Immature natural killer cell (primary cell): ENCODE measurements around the gene CLCA1. TPM values are rescaled to one million over a fixed set of nuclear protein-coding genes. Genes with fewer than 3 reads are reported as not detected.

ENCODE experiments used
- DNase-seq, 3 donors: peaks; one replicate each; pipeline ENCODE4 v3.0.0; 2022; ENCODE audit warnings: mixed read lengths in 1 of 3
- H3K27ac Mint-ChIP-seq, 6 donors: one replicate each; pipeline ENCODE4 v1.8.0; 2020; ENCODE audit warnings: mixed read lengths in 6 of 6, mild to moderate bottlenecking in 5 of 6, inconsistent platforms in 4 of 6, moderate library complexity in 3 of 6
- H3K27me3 Mint-ChIP-seq, 3 donors: one replicate each; pipeline ENCODE4 v1.8.0; 2020 to 2021; ENCODE audit warnings: low read depth in 3 of 3, mild to moderate bottlenecking in 3 of 3, mixed read lengths in 3 of 3, moderate library complexity in 3 of 3, inconsistent platforms in 1 of 3
- H3K36me3 Mint-ChIP-seq, 3 donors: one replicate each; pipeline ENCODE4 v1.8.0; 2020; ENCODE audit warnings: mixed read lengths in 3 of 3, inconsistent platforms in 2 of 3, mild to moderate bottlenecking in 2 of 3
- H3K4me1 Mint-ChIP-seq, 2 donors: one replicate each; pipeline ENCODE4 v1.8.0; 2020; ENCODE audit warnings: inconsistent platforms in 2 of 2, mild to moderate bottlenecking in 2 of 2, mixed read lengths in 2 of 2, moderate library complexity in 1 of 2
- H3K4me3 Mint-ChIP-seq, 5 donors: one replicate each; pipeline ENCODE4 v1.8.0; 2020; ENCODE audit warnings: mild to moderate bottlenecking in 5 of 5, mixed read lengths in 5 of 5, inconsistent platforms in 3 of 5, moderate library complexity in 3 of 5
- H3K9me3 Mint-ChIP-seq, 6 donors: one replicate each; pipeline ENCODE4 v1.8.0; 2020; ENCODE audit warnings: mild to moderate bottlenecking in 6 of 6, mixed read lengths in 6 of 6, inconsistent platforms in 4 of 6, moderate library complexity in 3 of 6
- polyA plus RNA-seq, 3 donors: library from polyadenylated mRNA; unstranded; fragments of 300-500 nt; fragmentation: Illumina TruSeq; gene quantifications; one replicate each; pipeline ENCODE4 v1.2.3, GENCODE V29; 2021

Gene CLCA1
- not detected for polyA plus RNA-seq

- Mint-ChIP-seq H3K9me3 (no peaks in the 10 kb centered on the region), H3K27ac (no peak within 1 kb of the TSS), H3K4me1 (no peaks in the 10 kb centered on the region), H3K36me3 (no peaks in the 10 kb centered on the region), H3K4me3 (no peak within 1 kb of the TSS), H3K27me3 (peaks cover 0 to 4% (median 0%) of the 10 kb centered on the region in 3 donors)
- DNase-seq: no peak
Observed at GRCh38 chr1:86468501-86468977, at the start of gene CLCA1. Gene CLCA1, plus strand, starts transcription at chr1:86468927. Its CDS starts 45 bp downstream, at chr1:86468972.

GRCh38 chr1:86419277-86419903 lies 49.3 kb upstream of the CLCA1 start:
- H3K9me3 Mint-ChIP-seq: no peaks in the 10 kb centered on the region
- peak overlapping the region in 4 of 5 donors; percentile 4 to 56 (median 35) for H3K4me3 Mint-ChIP-seq
- DNase-seq: peak; percentile 4 to 21 (median 16)
- H3K27ac Mint-ChIP-seq: no peak overlapping the region
- peaks cover 0 to 4% (median 0%) of the 10 kb centered on the region in 3 donors for H3K27me3 Mint-ChIP-seq
- peaks cover 2 to 6% of the 10 kb centered on the region in 2 donors for H3K4me1 Mint-ChIP-seq
- no peaks in the 10 kb centered on the region for H3K36me3 Mint-ChIP-seq

GRCh38 chr1:86421601-86422280 lies 47.0 kb upstream of the CLCA1 start:
- DNase-seq: no peak
- Mint-ChIP-seq H3K36me3 (no peaks in the 10 kb centered on the region), H3K27me3 (peaks cover 0 to 5% (median 0%) of the 10 kb centered on the region in 3 donors), H3K27ac (no peak overlapping the region), H3K4me3 (no peak overlapping the region), H3K9me3 (no peaks in the 10 kb centered on the region), H3K4me1 (peaks cover 2 to 6% of the 10 kb centered on the region in 2 donors)

GRCh38 chr1:86423473-86423872 lies 45.3 kb upstream of the CLCA1 start:
- H3K36me3 Mint-ChIP-seq: no peaks in the 10 kb centered on the region
- peaks cover 0 to 5% (median 0%) of the 10 kb centered on the region in 3 donors for H3K27me3 Mint-ChIP-seq
- DNase-seq: no peak
- H3K27ac Mint-ChIP-seq: no peak overlapping the region
- H3K4me1 Mint-ChIP-seq: peaks cover 2 to 6% of the 10 kb centered on the region in 2 donors
- no peak overlapping the region for H3K4me3 Mint-ChIP-seq
- no peaks in the 10 kb centered on the region for H3K9me3 Mint-ChIP-seq

GRCh38 chr1:86423873-86424272 lies 44.9 kb upstream of the CLCA1 start, which contains the start of gene CLCA2:
Gene CLCA2, plus strand, starts transcription at chr1:86424171. Its CDS starts 77 bp downstream, at chr1:86424248.
- Mint-ChIP-seq H3K36me3 (no peaks in the 10 kb centered on the region), H3K4me3 (no peak within 1 kb of the TSS), H3K4me1 (peaks cover 2 to 6% of the 10 kb centered on the region in 2 donors), H3K27me3 (peaks cover 0 to 5% (median 0%) of the 10 kb centered on the region in 3 donors), H3K27ac (no peak within 1 kb of the TSS), H3K9me3 (no peaks in the 10 kb centered on the region)
- no peak for DNase-seq

GRCh38 chr1:86429122-86429725 lies 39.5 kb upstream of the CLCA1 start:
- DNase-seq: no peak
- no peaks in the 10 kb centered on the region for H3K9me3 Mint-ChIP-seq
- no peaks in the 10 kb centered on the region for H3K36me3 Mint-ChIP-seq
- H3K4me3 Mint-ChIP-seq: no peak overlapping the region
- H3K27me3 Mint-ChIP-seq: peaks cover 3 to 7% (median 5%) of the 10 kb centered on the region in 3 donors
- no peak overlapping the region for H3K27ac Mint-ChIP-seq
- no peaks in the 10 kb centered on the region for H3K4me1 Mint-ChIP-seq

- H3K4me1 Mint-ChIP-seq: no peaks in the 10 kb centered on the region
- H3K9me3 Mint-ChIP-seq: no peaks in the 10 kb centered on the region
- no peak overlapping the region for H3K27ac Mint-ChIP-seq
- H3K36me3 Mint-ChIP-seq: no peaks in the 10 kb centered on the region
- no peak for DNase-seq
- peaks cover 3 to 8% (median 5%) of the 10 kb centered on the region in 3 donors for H3K27me3 Mint-ChIP-seq
- no peak overlapping the region for H3K4me3 Mint-ChIP-seq
Observed at GRCh38 chr1:86429835-86430234, 38.9 kb upstream of the CLCA1 start.

- no peaks in the 10 kb centered on the region for H3K9me3 Mint-ChIP-seq
- H3K36me3 Mint-ChIP-seq: no peaks in the 10 kb centered on the region
- no peak for DNase-seq
- H3K27me3 Mint-ChIP-seq: peaks cover 3 to 13% (median 5%) of the 10 kb centered on the region in 3 donors
- H3K4me3 Mint-ChIP-seq: no peak overlapping the region
- no peaks in the 10 kb centered on the region for H3K4me1 Mint-ChIP-seq
- H3K27ac Mint-ChIP-seq: no peak overlapping the region
Observed at GRCh38 chr1:86430376-86430775, 38.4 kb upstream of the CLCA1 start.

GRCh38 chr1:86434059-86434458 lies 34.7 kb upstream of the CLCA1 start:
- H3K9me3 Mint-ChIP-seq: no peaks in the 10 kb centered on the region

GRCh38 chr1:86435327-86435726 lies 33.4 kb upstream of the CLCA1 start:
- Mint-ChIP-seq H3K36me3 (no peaks in the 10 kb centered on the region), H3K4me3 (no peak overlapping the region), H3K27me3 (peaks cover 5 to 20% (median 5%) of the 10 kb centered on the region in 3 donors), H3K27ac (no peak overlapping the region), H3K9me3 (no peaks in the 10 kb centered on the region), H3K4me1 (peaks cover 0 to 4% of the 10 kb centered on the region in 2 donors)
- DNase-seq: no peak

More at GRCh38 chr1:86434059-86434458, 34.7 kb upstream of the CLCA1 start:
- Mint-ChIP-seq H3K4me3 (no peak overlapping the region), H3K27ac (no peak overlapping the region), H3K4me1 (peaks cover 0 to 4% of the 10 kb centered on the region in 2 donors), H3K27me3 (peaks cover 5 to 18% (median 5%) of the 10 kb centered on the region in 3 donors), H3K36me3 (no peaks in the 10 kb centered on the region)
- DNase-seq: no peak

- H3K36me3 Mint-ChIP-seq: no peaks in the 10 kb centered on the region
Observed at GRCh38 chr1:86436041-86436440, 32.7 kb upstream of the CLCA1 start.

GRCh38 chr1:86441581-86441980 lies 27.1 kb upstream of the CLCA1 start:
- Mint-ChIP-seq H3K9me3 (no peaks in the 10 kb centered on the region), H3K27me3 (peaks cover 2 to 8% (median 7%) of the 10 kb centered on the region in 3 donors), H3K36me3 (no peaks in the 10 kb centered on the region), H3K4me1 (no peaks in the 10 kb centered on the region), H3K27ac (no peak overlapping the region), H3K4me3 (no peak overlapping the region)
- DNase-seq: peak in 1 of 3 donors; percentile 2

More at GRCh38 chr1:86436041-86436440, 32.7 kb upstream of the CLCA1 start:
- Mint-ChIP-seq H3K9me3 (no peaks in the 10 kb centered on the region), H3K27me3 (peaks cover 5 to 20% (median 5%) of the 10 kb centered on the region in 3 donors), H3K27ac (no peak overlapping the region), H3K4me3 (no peak overlapping the region), H3K4me1 (peaks cover 0 to 4% of the 10 kb centered on the region in 2 donors)
- DNase-seq: no peak

GRCh38 chr1:86441997-86442396 lies 26.7 kb upstream of the CLCA1 start:
- no peak overlapping the region for H3K4me3 Mint-ChIP-seq
- H3K36me3 Mint-ChIP-seq: no peaks in the 10 kb centered on the region
- no peaks in the 10 kb centered on the region for H3K4me1 Mint-ChIP-seq
- no peak for DNase-seq
- peaks cover 2 to 8% (median 7%) of the 10 kb centered on the region in 3 donors for H3K27me3 Mint-ChIP-seq
- H3K27ac Mint-ChIP-seq: no peak overlapping the region
- H3K9me3 Mint-ChIP-seq: no peaks in the 10 kb centered on the region

- Mint-ChIP-seq H3K4me3 (no peak overlapping the region), H3K27ac (no peak overlapping the region), H3K4me1 (no peaks in the 10 kb centered on the region), H3K27me3 (peaks cover 1 to 2% (median 2%) of the 10 kb centered on the region in 3 donors), H3K9me3 (no peaks in the 10 kb centered on the region), H3K36me3 (no peaks in the 10 kb centered on the region)
- DNase-seq: no peak
Observed at GRCh38 chr1:86445919-86446318, 22.8 kb upstream of the CLCA1 start.
